Measurements from ENCODE around the gene PPME1. TPM values are rescaled to one million over a fixed set of nuclear protein-coding genes. Genes with fewer than 3 reads are reported as not detected.

PPME1 gene
- total and polyA plus RNA-seq, 9 of the 15 experiments (the other 6 are each of a cell fraction or from before 2014, with no cell fraction given) = 9.8 to 81.7 (median 37.6) TPM

DNA sequence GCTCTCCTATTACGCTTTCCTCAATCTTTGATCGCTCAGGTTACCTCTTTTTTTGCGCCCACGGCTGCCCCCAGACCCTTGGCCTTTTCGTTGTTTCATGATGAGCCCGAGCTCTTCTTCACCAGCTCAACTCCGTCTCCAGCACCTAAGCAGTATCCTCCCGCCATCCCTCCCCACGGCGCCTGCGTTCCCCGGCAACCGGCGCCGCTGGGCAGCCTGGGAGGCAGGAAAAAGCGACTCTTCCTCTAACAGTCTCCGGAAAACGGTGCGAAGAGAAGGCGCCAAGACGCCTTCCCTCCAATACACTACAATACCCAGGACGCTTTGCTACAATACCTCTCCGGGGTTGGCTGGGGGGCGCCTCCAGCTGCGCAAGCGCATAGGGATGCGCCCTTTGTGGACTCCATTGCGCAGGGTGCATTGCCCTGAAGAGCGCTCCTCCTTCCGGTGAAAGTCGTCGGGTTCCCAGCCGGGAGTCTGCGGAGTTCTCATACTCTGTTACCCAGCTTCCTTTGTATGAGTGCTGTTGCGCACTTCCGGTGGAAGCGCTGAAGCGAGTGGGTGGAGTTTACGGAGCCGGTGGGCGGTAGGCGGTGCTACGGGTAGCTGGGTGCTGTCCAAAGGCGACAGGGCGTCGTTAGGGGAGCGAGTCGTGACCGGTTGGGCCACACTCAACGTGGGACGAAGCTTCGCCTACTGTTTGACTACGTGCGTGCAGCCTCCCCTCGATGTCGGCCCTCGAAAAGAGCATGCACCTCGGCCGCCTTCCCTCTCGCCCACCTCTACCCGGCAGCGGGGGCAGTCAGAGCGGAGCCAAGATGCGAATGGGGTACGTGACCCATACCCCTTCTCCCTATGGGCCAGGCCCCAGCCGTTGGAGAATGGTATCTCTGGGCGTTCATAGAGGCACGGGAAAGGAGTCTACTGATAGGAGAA is at the start of gene PPME1, which contains the start of gene C2CD3 (continued):
- TF ChIP-seq, protein P1, sequence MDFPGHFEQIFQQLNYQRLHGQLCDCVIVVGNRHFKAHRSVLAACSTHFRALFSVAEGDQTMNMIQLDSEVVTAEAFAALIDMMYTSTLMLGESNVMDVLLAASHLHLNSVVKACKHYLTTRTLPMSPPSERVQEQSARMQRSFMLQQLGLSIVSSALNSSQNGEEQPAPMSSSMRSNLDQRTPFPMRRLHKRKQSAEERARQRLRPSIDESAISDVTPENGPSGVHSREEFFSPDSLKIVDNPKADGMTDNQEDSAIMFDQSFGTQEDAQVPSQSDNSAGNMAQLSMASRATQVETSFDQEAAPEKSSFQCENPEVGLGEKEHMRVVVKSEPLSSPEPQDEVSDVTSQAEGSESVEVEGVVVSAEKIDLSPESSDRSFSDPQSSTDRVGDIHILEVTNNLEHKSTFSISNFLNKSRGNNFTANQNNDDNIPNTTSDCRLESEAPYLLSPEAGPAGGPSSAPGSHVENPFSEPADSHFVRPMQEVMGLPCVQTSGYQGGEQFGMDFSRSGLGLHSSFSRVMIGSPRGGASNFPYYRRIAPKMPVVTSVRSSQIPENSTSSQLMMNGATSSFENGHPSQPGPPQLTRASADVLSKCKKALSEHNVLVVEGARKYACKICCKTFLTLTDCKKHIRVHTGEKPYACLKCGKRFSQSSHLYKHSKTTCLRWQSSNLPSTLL (IDR thresholded peaks at IDR 0.05) = no peak
- TF ChIP-seq, protein P2, sequence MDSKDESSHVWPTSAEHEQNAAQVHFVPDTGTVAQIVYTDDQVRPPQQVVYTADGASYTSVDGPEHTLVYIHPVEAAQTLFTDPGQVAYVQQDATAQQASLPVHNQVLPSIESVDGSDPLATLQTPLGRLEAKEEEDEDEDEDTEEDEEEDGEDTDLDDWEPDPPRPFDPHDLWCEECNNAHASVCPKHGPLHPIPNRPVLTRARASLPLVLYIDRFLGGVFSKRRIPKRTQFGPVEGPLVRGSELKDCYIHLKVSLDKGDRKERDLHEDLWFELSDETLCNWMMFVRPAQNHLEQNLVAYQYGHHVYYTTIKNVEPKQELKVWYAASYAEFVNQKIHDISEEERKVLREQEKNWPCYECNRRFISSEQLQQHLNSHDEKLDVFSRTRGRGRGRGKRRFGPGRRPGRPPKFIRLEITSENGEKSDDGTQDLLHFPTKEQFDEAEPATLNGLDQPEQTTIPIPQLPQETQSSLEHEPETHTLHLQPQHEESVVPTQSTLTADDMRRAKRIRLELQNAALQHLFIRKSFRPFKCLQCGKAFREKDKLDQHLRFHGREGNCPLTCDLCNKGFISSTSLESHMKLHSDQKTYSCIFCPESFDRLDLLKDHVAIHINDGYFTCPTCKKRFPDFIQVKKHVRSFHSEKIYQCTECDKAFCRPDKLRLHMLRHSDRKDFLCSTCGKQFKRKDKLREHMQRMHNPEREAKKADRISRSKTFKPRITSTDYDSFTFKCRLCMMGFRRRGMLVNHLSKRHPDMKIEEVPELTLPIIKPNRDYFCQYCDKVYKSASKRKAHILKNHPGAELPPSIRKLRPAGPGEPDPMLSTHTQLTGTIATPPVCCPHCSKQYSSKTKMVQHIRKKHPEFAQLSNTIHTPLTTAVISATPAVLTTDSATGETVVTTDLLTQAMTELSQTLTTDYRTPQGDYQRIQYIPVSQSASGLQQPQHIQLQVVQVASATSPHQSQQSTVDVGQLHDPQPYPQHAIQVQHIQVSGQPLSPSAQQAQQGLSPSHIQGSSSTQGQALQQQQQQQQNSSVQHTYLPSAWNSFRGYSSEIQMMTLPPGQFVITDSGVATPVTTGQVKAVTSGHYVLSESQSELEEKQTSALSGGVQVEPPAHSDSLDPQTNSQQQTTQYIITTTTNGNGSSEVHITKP (IDR thresholded peaks at IDR 0.05; ENCODE audit: partially characterized antibody) = peak; percentile 71
- TF ChIP-seq SOX6 (IDR thresholded peaks at IDR 0.05) (0 out of 2 replicates have a peak, but pooled peaks have one; percentile 13), RCOR1 (IDR thresholded peaks at IDR 0.05; ENCODE audit: borderline replicate concordance in 1 of 2, low read depth in 2 of 2, low read length in 2 of 2) (peak in 1 of 2 experiments; percentile 7; a peak in 3 of 4 replicates), ZNF133 (CRISPR knock-in tag; IDR thresholded peaks at IDR 0.05) (peak; percentile 46; the same call in 1 of the 2 replicates), ZNF561 (CRISPR knock-in tag; conservative IDR thresholded peaks at IDR 0.05) (no peak), CSDE1 (IDR thresholded peaks at IDR 0.05) (no peak)
- TF ChIP-seq, protein P3, sequence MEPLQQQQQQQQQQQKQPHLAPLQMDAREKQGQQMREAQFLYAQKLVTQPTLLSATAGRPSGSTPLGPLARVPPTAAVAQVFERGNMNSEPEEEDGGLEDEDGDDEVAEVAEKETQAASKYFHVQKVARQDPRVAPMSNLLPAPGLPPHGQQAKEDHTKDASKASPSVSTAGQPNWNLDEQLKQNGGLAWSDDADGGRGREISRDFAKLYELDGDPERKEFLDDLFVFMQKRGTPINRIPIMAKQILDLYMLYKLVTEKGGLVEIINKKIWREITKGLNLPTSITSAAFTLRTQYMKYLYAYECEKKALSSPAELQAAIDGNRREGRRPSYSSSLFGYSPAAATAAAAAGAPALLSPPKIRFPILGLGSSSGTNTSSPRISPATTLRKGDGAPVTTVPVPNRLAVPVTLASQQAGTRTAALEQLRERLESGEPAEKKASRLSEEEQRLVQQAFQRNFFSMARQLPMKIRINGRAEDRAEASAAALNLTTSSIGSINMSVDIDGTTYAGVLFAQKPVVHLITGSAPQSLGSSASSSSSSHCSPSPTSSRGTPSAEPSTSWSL (CRISPR knock-in tag; IDR thresholded peaks at IDR 0.05; ENCODE audit: borderline replicate concordance) = no peak
- TF ChIP-seq, protein P4, sequence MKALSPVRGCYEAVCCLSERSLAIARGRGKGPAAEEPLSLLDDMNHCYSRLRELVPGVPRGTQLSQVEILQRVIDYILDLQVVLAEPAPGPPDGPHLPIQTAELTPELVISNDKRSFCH (CRISPR knock-in tag; IDR thresholded peaks at IDR 0.05) = no peak
- TF ChIP-seq, protein P4 (tag; IDR thresholded peaks at IDR 0.05) = no peak
- TF ChIP-seq, protein P5, sequence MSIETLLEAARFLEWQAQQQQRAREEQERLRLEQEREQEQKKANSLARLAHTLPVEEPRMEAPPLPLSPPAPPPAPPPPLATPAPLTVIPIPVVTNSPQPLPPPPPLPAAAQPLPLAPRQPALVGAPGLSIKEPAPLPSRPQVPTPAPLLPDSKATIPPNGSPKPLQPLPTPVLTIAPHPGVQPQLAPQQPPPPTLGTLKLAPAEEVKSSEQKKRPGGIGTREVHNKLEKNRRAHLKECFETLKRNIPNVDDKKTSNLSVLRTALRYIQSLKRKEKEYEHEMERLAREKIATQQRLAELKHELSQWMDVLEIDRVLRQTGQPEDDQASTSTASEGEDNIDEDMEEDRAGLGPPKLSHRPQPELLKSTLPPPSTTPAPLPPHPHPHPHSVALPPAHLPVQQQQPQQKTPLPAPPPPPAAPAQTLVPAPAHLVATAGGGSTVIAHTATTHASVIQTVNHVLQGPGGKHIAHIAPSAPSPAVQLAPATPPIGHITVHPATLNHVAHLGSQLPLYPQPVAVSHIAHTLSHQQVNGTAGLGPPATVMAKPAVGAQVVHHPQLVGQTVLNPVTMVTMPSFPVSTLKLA (conservative IDR thresholded peaks at IDR 0.05) = peak; percentile 67 to 76; a peak in 3 of 4 replicates
